ENCODE measurements around the gene C6orf132. TPM values are rescaled to one million over a fixed set of nuclear protein-coding genes. Genes with fewer than 3 reads are reported as not detected.

The C6orf132 gene
- total RNA-seq, 1 experiment from 2014 or later = 66.0 TPM

DNA sequence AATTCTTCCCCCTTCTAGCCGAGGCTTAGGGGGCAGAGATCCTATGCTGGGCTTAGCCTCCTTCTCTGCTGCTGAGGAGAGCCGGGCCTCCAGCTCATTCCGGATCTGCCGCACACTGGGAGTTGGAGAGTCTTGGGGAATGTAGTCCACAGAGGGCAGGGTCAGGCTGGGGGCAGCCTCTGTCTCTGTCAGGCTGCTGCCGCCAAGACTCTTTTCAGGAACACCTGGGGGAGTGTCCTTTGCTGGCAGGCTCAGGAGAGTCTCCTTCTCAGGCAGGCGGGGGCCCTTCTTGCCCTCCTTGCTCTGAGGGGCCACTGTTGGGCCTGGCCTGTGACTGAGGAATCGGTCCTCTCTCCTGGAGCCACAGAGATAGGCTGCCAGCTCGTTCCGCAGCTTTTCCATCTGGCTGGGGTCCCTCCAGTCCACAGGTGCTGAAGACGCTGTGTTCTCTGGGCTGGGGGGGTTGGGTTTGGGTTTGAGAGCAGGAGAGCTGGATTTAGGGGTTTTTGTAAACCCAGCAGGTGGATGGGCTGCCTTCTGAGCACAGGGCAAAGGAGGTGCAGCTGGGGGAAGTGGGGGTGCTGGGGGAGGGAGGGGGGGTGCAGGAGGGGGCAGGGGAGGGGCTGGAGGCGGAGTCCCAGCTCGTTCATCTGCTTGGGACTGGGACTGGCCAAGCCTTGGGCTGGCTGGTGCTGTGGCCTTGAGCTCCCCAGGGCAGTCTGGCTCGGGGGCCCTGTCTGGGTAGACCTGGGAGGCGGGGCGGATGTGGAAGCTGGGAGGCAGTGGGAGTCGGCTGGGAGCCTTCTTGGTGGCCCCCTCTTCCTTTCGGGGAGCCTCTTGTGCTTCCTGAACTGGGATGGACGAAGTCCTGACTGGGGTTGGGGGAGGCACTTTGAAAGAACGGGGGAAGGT, 36.1 kb downstream of the C6orf132 start:
- no peak overlapping the region for H2AFZ ChIP-seq (ENCODE audit: low read length)
- TF ChIP-seq EZH2phosphoT487 (IDR thresholded peaks at IDR 0.05; ENCODE audit: borderline replicate concordance, low read length) (no peak), EZH2 (IDR thresholded peaks at IDR 0.05; ENCODE audit: low read length, unreplicated experiment) (no peak)
- TF ChIP-seq, protein P1, sequence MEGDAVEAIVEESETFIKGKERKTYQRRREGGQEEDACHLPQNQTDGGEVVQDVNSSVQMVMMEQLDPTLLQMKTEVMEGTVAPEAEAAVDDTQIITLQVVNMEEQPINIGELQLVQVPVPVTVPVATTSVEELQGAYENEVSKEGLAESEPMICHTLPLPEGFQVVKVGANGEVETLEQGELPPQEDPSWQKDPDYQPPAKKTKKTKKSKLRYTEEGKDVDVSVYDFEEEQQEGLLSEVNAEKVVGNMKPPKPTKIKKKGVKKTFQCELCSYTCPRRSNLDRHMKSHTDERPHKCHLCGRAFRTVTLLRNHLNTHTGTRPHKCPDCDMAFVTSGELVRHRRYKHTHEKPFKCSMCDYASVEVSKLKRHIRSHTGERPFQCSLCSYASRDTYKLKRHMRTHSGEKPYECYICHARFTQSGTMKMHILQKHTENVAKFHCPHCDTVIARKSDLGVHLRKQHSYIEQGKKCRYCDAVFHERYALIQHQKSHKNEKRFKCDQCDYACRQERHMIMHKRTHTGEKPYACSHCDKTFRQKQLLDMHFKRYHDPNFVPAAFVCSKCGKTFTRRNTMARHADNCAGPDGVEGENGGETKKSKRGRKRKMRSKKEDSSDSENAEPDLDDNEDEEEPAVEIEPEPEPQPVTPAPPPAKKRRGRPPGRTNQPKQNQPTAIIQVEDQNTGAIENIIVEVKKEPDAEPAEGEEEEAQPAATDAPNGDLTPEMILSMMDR (conservative IDR thresholded peaks at IDR 0.05; ENCODE audit: low read depth, low read length) = no peak
- DNase-seq (no peak), ATAC-seq (no peak)
- no peaks in the 10 kb centered on the region for H4K20me1 ChIP-seq (ENCODE audit: low read length)
- H3K79me2 ChIP-seq (ENCODE audit: low read length) = no peaks in the 10 kb centered on the region
- ChIA-PET POLR2A (ENCODE audit: unreplicated experiment) (no interaction called here), CTCF (no interaction called here)
- no peak overlapping the region for H3K27ac ChIP-seq (ENCODE audit: low read length)
- H3K36me3 ChIP-seq (ENCODE audit: low read depth, low read length) = peaks cover 11% of the 10 kb centered on the region
- no peak overlapping the region for H3K9ac ChIP-seq (ENCODE audit: low read length)
- intact Hi-C loops (cut with micrococcal nuclease) = no loop called here
- no peaks in the 10 kb centered on the region for H3K9me3 ChIP-seq (ENCODE audit: low read length)
- H3K4me1 ChIP-seq (ENCODE audit: insufficient read depth, low read length) = peaks cover 8% of the 10 kb centered on the region
- H3K9me2 ChIP-seq (replicated peaks; ENCODE audit: low read length) = no peaks in the 10 kb centered on the region
- H3K4me2 ChIP-seq (ENCODE audit: low read length) = no peak overlapping the region
- no TSS peak for BruUV-seq (replicated peaks)
- H3K4me3 ChIP-seq (ENCODE audit: low read length) = no peak overlapping the region
- H3K27me3 ChIP-seq (ENCODE audit: low read length) = no peaks in the 10 kb centered on the region
- H3F3A ChIP-seq (ENCODE audit: low read length, unreplicated experiment) = peaks cover 3% of the 10 kb centered on the region

DNA sequence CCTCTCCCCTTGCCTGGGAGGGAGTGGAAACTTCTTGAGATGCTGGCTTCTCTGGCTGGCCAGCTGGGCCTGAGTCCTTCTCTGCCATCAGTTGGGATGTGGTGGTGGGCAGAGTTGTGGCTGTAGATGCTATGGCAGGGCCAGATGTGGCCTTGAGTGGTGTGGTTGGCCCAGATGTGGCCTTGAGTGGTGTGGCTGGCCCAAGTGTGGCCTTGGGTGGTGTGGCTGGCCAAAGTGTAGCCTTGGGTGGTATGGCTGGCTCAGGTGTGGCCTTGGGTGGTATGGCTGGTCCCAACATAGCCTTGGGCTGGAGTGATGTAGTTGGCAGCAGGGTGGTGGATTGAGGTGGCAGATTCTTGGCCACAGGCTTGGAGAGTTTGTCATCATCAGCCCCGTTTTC, 36.7 kb downstream of the C6orf132 start:
- DNase-seq = no peak
- intact Hi-C loops (cut with micrococcal nuclease) = no loop called here
- Histone ChIP-seq H3K9ac (ENCODE audit: low read length) (no peak overlapping the region), H3K4me2 (ENCODE audit: low read length) (no peak overlapping the region), H3K27me3 (ENCODE audit: low read length) (no peaks in the 10 kb centered on the region), H4K20me1 (ENCODE audit: low read length) (no peaks in the 10 kb centered on the region), H3K27ac (ENCODE audit: low read length) (no peak overlapping the region), H2AFZ (ENCODE audit: low read length) (no peak overlapping the region), H3K4me1 (ENCODE audit: insufficient read depth, low read length) (peaks cover 5% of the 10 kb centered on the region), H3K79me2 (ENCODE audit: low read length) (no peaks in the 10 kb centered on the region), H3K9me3 (ENCODE audit: low read length) (no peaks in the 10 kb centered on the region), H3K9me2 (replicated peaks; ENCODE audit: low read length) (no peaks in the 10 kb centered on the region), H3F3A (ENCODE audit: low read length, unreplicated experiment) (no peaks in the 10 kb centered on the region), H3K4me3 (ENCODE audit: low read length) (no peak overlapping the region), H3K36me3 (ENCODE audit: low read depth, low read length) (peaks cover 11% of the 10 kb centered on the region)
- POLR2A ChIA-PET (ENCODE audit: unreplicated experiment) = no interaction called here
- CTCF ChIA-PET = no interaction called here
- TF ChIP-seq, protein P1 (conservative IDR thresholded peaks at IDR 0.05; ENCODE audit: low read depth, low read length) = no peak
- TF ChIP-seq EZH2 (IDR thresholded peaks at IDR 0.05; ENCODE audit: low read length, unreplicated experiment) = no peak
- no peak for TF ChIP-seq EZH2phosphoT487 (IDR thresholded peaks at IDR 0.05; ENCODE audit: borderline replicate concordance, low read length)
- no peak for ATAC-seq
- BruUV-seq (replicated peaks) = TSS peak; percentile 21

- BruUV-seq (replicated peaks) = no TSS peak
These were observed 37.2 kb downstream of the C6orf132 start for GRCh38 chr6:42105156-42105648.

More at GRCh38 chr6:42105156-42105648, 37.2 kb downstream of the C6orf132 start:
- no peak for DNase-seq
- no peak overlapping the region for H2AFZ ChIP-seq (ENCODE audit: low read length)
- H3K79me2 ChIP-seq (ENCODE audit: low read length) = no peaks in the 10 kb centered on the region
- POLR2A ChIA-PET (ENCODE audit: unreplicated experiment) = no interaction called here
- H3K9me3 ChIP-seq (ENCODE audit: low read length) = no peaks in the 10 kb centered on the region
- no peaks in the 10 kb centered on the region for H3K27me3 ChIP-seq (ENCODE audit: low read length)
- CTCF ChIA-PET = no interaction called here
- no peak overlapping the region for H3K4me3 ChIP-seq (ENCODE audit: low read length)
- no peak overlapping the region for H3K4me2 ChIP-seq (ENCODE audit: low read length)
- H4K20me1 ChIP-seq (ENCODE audit: low read length) = no peaks in the 10 kb centered on the region
- peaks cover 1% of the 10 kb centered on the region for H3F3A ChIP-seq (ENCODE audit: low read length, unreplicated experiment)
- H3K27ac ChIP-seq (ENCODE audit: low read length) = no peak overlapping the region
- peaks cover 11% of the 10 kb centered on the region for H3K36me3 ChIP-seq (ENCODE audit: low read depth, low read length)
- H3K9me2 ChIP-seq (replicated peaks; ENCODE audit: low read length) = no peaks in the 10 kb centered on the region
- intact Hi-C loops (cut with micrococcal nuclease) = no loop called here
- peaks cover 6% of the 10 kb centered on the region for H3K4me1 ChIP-seq (ENCODE audit: insufficient read depth, low read length)
- ATAC-seq = no peak
- TF ChIP-seq EZH2phosphoT487 (IDR thresholded peaks at IDR 0.05; ENCODE audit: borderline replicate concordance, low read length) = no peak
- no peak for TF ChIP-seq EZH2 (IDR thresholded peaks at IDR 0.05; ENCODE audit: low read length, unreplicated experiment)
- TF ChIP-seq, protein P1 (conservative IDR thresholded peaks at IDR 0.05; ENCODE audit: low read depth, low read length) = no peak
- no peak overlapping the region for H3K9ac ChIP-seq (ENCODE audit: low read length)

Measured in PC-3 (cell line).